Stimulated activated CD8-positive, alpha-beta memory T cell treated with anti-CD3 and anti-CD28 coated beads, Interleukin-7, amount 100 ng/mL, for 24 hours (primary cell): ENCODE data around the gene C1orf232.

Experiments used
- DNase-seq: peaks from one replicate; pipeline ENCODE4 v3.0.0-alpha.2; 2020; ENCODE audit warnings: low read depth

Gene C1orf232

GRCh38 chr1:26124418-26125331, 44.1 kb downstream of the C1orf232 start:
- no peak for DNase-seq

DNA sequence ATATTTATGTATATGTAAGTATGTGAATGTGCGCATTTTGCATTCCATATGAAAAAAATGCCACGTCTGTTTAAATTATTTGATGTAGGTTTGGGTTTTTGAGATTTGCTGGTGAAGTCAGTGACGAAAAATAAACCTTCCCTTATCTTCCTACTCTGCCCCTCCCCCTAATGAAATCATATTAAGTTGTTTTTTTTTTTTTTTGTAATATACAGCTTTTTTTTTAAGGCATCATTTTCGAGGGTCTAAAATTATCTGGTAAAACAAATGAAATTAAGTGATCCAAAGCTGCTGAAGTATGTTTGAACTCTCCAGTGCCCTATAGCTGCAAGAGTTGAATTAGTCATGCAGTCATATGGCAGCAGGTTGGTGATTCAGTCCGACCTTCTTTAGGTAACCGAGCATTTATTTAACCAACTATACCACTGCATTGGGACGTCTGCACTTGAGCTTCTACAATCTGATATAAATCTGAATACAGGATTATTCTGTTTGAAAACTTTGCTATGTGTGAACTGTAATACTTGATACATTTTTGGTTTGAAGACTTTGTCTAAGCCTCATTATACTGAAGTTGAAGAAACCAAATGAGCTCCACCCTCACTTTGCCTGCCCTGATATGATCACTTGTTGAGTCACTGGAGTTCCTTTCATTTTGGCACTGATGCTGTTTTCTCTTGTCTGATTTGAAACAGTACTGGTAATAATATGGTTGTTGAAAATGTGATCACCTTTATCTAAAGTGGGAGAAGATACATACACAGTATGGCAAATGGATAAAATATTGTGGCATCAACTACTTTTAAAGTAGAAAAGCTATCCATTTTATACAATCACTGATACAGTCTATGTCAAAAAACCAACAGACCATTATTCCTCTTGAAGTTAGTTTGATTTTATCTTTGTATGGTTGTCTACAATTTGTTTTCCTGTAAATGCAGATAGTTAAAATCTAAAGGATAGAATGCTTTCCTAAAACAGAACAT, 45.5 kb downstream of the C1orf232 start:
- no peak for DNase-seq

DNA sequence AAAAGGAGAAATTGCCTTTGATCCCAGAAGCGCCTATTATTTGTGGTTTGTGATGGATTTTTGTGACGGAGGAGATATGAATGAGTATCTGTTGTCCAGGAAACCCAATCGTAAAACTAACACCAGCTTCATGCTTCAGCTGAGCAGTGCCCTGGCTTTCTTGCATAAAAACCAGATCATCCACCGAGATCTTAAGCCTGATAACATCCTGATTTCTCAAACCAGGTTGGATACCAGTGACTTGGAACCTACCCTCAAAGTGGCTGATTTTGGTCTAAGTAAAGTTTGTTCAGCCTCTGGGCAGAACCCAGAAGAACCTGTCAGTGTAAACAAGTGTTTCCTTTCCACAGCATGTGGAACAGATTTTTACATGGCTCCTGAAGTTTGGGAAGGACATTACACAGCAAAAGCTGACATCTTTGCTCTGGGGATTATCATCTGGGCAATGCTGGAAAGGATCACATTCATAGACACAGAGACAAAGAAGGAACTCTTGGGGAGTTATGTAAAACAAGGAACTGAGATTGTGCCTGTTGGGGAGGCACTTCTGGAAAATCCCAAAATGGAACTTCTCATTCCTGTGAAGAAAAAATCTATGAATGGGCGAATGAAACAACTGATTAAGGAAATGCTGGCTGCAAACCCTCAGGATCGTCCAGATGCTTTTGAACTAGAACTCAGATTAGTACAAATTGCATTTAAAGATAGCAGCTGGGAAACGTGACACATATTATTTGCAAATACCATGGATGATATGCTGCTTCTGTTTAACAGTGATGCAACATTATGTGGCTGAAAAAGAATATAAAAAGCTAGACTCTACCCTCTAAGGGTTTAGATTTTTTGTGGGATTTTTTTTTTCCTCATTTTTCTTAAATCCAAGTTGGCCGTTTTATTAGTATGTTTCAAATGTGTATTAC, 46.6 kb downstream of the C1orf232 start:
- DNase-seq, result no peak

DNA sequence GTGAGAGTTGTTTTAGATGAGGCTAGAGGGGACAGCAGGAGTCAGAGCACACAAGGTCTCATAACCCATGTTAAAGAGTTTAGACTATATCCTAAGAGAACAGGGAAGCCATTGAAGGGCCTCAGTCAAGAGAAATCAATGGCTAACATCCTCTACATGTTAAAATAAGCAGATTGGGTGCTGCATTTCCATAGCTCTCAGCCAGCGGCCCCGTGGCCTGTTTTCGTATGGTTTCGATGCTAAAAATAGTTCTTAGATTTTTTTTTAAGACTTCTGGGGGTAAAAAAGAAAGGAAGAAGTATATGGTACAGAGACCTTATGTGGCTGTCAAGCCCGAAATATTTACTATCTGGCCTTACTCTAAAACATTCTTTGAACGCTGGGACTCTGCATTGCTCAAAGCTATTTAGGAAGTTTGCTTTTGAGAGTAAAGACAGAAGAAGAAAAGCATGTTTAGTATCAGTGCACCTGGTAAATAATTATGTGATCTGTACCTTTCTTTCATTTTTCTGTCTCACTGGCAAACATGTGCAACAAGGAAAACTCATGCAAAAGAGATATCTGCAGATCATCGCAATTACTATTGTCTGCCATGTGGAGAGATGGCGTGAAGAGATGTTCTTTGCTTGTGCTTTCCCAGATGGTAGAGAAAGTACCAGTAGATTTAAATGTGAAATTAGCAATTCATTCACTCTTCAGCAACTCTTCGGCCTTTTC, 48.7 kb downstream of the C1orf232 start:
- no peak for DNase-seq

- DNase-seq, result no peak
Measured at GRCh38 chr1:26114165-26114927, 54.4 kb downstream of the C1orf232 start.
